ENCODE measurements around the gene CDK14. TPM values are rescaled to one million over a fixed set of nuclear protein-coding genes. Genes with fewer than 3 reads are reported as not detected.

The CDK14 gene
- total RNA-seq, 1 experiment from 2014 or later, result 39.1 TPM

DNA sequence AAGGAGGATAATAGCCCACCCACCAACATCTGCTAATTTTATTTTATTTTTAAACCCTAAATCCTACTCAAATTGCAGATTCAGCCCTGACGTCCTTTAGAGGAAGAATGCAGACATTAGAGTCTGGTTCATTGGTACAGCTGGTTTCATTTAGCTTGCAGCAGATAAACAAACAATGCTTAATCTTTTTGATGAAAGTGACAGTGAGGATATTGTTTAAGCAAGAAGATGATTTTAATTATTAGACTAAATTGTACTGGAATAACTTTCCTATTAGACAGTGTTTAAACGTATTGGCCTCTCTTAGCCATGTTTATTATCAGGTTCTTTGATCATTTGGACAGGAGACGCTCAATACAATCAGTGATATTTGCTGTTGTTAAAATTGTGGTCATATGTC, 164.8 kb downstream of the CDK14 start:
- Histone ChIP-seq H3K9me2 (ENCODE audit: insufficient read depth) (no peaks in the 10 kb centered on the region), H4K20me1 (ENCODE audit: insufficient read depth) (no peaks in the 10 kb centered on the region), H3K79me2 (ENCODE audit: low read depth) (no peaks in the 10 kb centered on the region), H3K4me3 (no peak overlapping the region), H3K4me2 (no peak overlapping the region), H3K36me3 (ENCODE audit: low read depth) (no peaks in the 10 kb centered on the region), H3K9me3 (ENCODE audit: insufficient read depth, low read depth) (no peaks in the 10 kb centered on the region), H3F3A (ENCODE audit: insufficient read depth, low read depth) (no peaks in the 10 kb centered on the region), H3K27me3 (ENCODE audit: insufficient read depth, low read depth) (no peaks in the 10 kb centered on the region), H2AFZ (no peak overlapping the region), H3K4me1 (replicated peaks; ENCODE audit: insufficient read depth) (no peaks in the 10 kb centered on the region), H3K27ac (no peak overlapping the region)
- no peak for TF ChIP-seq EZH2 (IDR thresholded peaks at IDR 0.05; ENCODE audit: low read depth)
- TF ChIP-seq, protein P1, sequence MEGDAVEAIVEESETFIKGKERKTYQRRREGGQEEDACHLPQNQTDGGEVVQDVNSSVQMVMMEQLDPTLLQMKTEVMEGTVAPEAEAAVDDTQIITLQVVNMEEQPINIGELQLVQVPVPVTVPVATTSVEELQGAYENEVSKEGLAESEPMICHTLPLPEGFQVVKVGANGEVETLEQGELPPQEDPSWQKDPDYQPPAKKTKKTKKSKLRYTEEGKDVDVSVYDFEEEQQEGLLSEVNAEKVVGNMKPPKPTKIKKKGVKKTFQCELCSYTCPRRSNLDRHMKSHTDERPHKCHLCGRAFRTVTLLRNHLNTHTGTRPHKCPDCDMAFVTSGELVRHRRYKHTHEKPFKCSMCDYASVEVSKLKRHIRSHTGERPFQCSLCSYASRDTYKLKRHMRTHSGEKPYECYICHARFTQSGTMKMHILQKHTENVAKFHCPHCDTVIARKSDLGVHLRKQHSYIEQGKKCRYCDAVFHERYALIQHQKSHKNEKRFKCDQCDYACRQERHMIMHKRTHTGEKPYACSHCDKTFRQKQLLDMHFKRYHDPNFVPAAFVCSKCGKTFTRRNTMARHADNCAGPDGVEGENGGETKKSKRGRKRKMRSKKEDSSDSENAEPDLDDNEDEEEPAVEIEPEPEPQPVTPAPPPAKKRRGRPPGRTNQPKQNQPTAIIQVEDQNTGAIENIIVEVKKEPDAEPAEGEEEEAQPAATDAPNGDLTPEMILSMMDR (conservative IDR thresholded peaks at IDR 0.05), result no peak
- intact Hi-C loops (cut with micrococcal nuclease; ENCODE audit: unreplicated experiment), result no loop called here
- ChIA-PET POLR2A (ENCODE audit: unreplicated experiment) (interaction anchor here (0.5 to 0.6 kb wide), 2 partner anchors 1016 to 1469 kb away, joined by 4 to 6 read pairs; no protein-coding TSS in a partner anchor), CTCF (no interaction called here)
- no peak for DNase-seq
- BruUV-seq (replicated peaks), result no TSS peak

DNA sequence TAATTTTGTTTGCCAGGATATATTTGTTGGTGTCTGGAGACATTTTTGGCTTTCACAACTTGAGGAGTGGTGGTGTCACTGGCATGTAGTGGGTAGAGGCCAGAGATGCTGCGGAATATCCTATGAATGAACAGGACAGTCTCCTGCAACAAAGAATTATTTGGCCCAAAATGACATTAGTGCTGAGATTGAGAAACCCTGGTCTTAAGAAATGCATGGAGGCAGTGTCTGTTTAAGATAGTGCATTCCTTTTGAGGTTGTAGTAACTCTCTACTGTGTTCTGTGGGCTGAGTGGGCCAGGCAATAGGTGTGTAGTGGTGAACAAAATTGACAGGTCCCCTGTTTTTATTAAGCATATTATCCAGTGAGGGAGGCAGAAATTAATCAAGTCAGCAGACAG, 165.5 kb downstream of the CDK14 start:
- no TSS peak for BruUV-seq (replicated peaks)

DNA sequence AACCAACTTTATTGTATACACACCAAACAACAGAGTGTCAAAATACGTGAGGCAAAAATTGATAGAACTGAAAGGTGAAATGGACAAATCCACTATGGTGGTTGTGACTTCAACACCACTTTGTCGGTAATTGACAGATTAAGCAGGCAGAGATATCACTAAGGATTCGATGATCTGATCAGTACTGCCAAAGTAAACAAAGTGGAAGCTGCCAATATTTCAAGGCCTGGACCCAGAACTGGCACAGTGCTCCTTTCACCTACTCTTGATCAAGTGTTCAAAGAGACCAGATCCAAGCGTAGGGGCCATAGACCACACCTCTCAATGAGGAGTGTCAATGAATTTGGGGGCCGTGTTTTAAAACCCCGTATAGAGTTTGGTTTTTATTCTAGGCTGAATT, 167.0 kb downstream of the CDK14 start:
- ChIA-PET POLR2A (ENCODE audit: unreplicated experiment) (no interaction called here), CTCF (no interaction called here)
- intact Hi-C loops (cut with micrococcal nuclease; ENCODE audit: unreplicated experiment), result no loop called here

More for the DNA sequence above, 165.5 kb downstream of the CDK14 start:
- Histone ChIP-seq H3K27ac (no peak overlapping the region), H3K79me2 (ENCODE audit: low read depth) (no peaks in the 10 kb centered on the region), H3K9me3 (ENCODE audit: insufficient read depth, low read depth) (no peaks in the 10 kb centered on the region), H3K4me2 (no peak overlapping the region), H3K4me1 (replicated peaks; ENCODE audit: insufficient read depth) (no peaks in the 10 kb centered on the region), H2AFZ (no peak overlapping the region), H3K4me3 (no peak overlapping the region), H3K9me2 (ENCODE audit: insufficient read depth) (no peaks in the 10 kb centered on the region), H4K20me1 (ENCODE audit: insufficient read depth) (no peaks in the 10 kb centered on the region), H3K36me3 (ENCODE audit: low read depth) (no peaks in the 10 kb centered on the region), H3K27me3 (ENCODE audit: insufficient read depth, low read depth) (no peaks in the 10 kb centered on the region), H3F3A (ENCODE audit: insufficient read depth, low read depth) (no peaks in the 10 kb centered on the region)
- intact Hi-C loops (cut with micrococcal nuclease; ENCODE audit: unreplicated experiment), result no loop called here
- POLR2A ChIA-PET (ENCODE audit: unreplicated experiment), result no interaction called here
- CTCF ChIA-PET, result no interaction called here
- no peak for DNase-seq
- no peak for TF ChIP-seq EZH2 (IDR thresholded peaks at IDR 0.05; ENCODE audit: low read depth)
- TF ChIP-seq, protein P1 (conservative IDR thresholded peaks at IDR 0.05), result no peak

More for the DNA sequence above, 167.0 kb downstream of the CDK14 start:
- TF ChIP-seq, protein P1 (conservative IDR thresholded peaks at IDR 0.05), result no peak
- no peak for TF ChIP-seq EZH2 (IDR thresholded peaks at IDR 0.05; ENCODE audit: low read depth)
- H3K4me3 ChIP-seq, result no peak overlapping the region
- no peak for DNase-seq
- H3K4me2 ChIP-seq, result no peak overlapping the region
- no peaks in the 10 kb centered on the region for H3K27me3 ChIP-seq (ENCODE audit: insufficient read depth, low read depth)
- no peaks in the 10 kb centered on the region for H3K4me1 ChIP-seq (replicated peaks; ENCODE audit: insufficient read depth)
- H2AFZ ChIP-seq, result no peak overlapping the region
- no TSS peak for BruUV-seq (replicated peaks)
- no peaks in the 10 kb centered on the region for H3K36me3 ChIP-seq (ENCODE audit: low read depth)
- no peaks in the 10 kb centered on the region for H3K79me2 ChIP-seq (ENCODE audit: low read depth)
- H3K9me3 ChIP-seq (ENCODE audit: insufficient read depth, low read depth), result no peaks in the 10 kb centered on the region
- no peaks in the 10 kb centered on the region for H3K9me2 ChIP-seq (ENCODE audit: insufficient read depth)
- no peak overlapping the region for H3K27ac ChIP-seq
- no peaks in the 10 kb centered on the region for H3F3A ChIP-seq (ENCODE audit: insufficient read depth, low read depth)
- no peaks in the 10 kb centered on the region for H4K20me1 ChIP-seq (ENCODE audit: insufficient read depth)
